HepG2 (cell line): ENCODE measurements around the gene CALD1. TPM values are rescaled to one million over a fixed set of nuclear protein-coding genes. Genes with fewer than 3 reads are reported as not detected.

ENCODE experiments used
- ATAC-seq: fragments of 200-7000 bp; cut with Tn5 transposase; 3 replicates; pipeline ENCODE4 v1.9.1; 2020; ENCODE audit warnings: mild to moderate bottlenecking, moderate library complexity
- BruUV-seq: library from RNA; stranded (reverse); fragments of 400-500 nt; replicated peaks from 2 replicates; lab custom pipeline; 2021; lab: Mats Ljungman, UMichigan
- CTCF ChIA-PET: fragments of 300-600 bp; formaldehyde crosslinking; extraction: SDS; loops from one replicate; lab custom pipeline; 2021; ENCODE audit warnings: low total read pairs, inconsistent platforms, low intra/inter-chr PET ratio; lab: Yijun Ruan, JAX
- POLR2A ChIA-PET: fragments of 350-600 bp; sonication (Branson Sonifier 250); formaldehyde crosslinking; loops from one replicate; lab custom pipeline; 2020; ENCODE audit warnings: antibody characterized with exemption, inconsistent platforms; lab: Yijun Ruan, JAX
- DNase-seq: peaks from one replicate; pipeline ENCODE4 v3.0.0-alpha.2; 2015; ENCODE audit warnings: low spot score
- FAIRE-seq: peaks from 3 replicates; lab custom pipeline; 2011; peaks lifted over from hg19 to GRCh38; lab: Jason Lieb, UNC
- H2AFZ ChIP-seq: one replicate; pipeline ENCODE4 v1.6.1; 2011; ENCODE audit warnings: low read length, inconsistent platforms
- H3K27ac ChIP-seq: fragments of 300-600 bp; 3 replicates; pipeline ENCODE4 v1.8.0; 2011; ENCODE audit warnings: mixed run types, mild to moderate bottlenecking, mixed read lengths, low read length, inconsistent platforms; ENCODE audit not compliant: insufficient read depth; ENCODE audit errors: extremely low read length
- H3K27me3 ChIP-seq, 2 experiments: fragments of 200-600 bp in 1 of 2; 2 replicates in 1 of 2; 3 replicates in 1 of 2; pipeline versions ENCODE4 v1.6.0 to v1.8.0; 2011; ENCODE audit warnings: low read length in 2 of 2, mild to moderate bottlenecking in 2 of 2, moderate library complexity in 2 of 2, inconsistent platforms in 1 of 2; ENCODE audit not compliant: insufficient read depth in 2 of 2, control insufficient read depth in 1 of 2
- H3K36me3 ChIP-seq, 2 experiments: fragments of 200-600 bp in 1 of 2; replicated peaks in 1 of 2; 2 replicates in 1 of 2; 3 replicates in 1 of 2; pipeline versions ENCODE4 v1.5.1 to v1.8.0; 2011; ENCODE audit warnings: low read length in 2 of 2, inconsistent platforms in 1 of 2; ENCODE audit not compliant: insufficient read depth in 2 of 2, control insufficient read depth in 1 of 2
- H3K4me1 ChIP-seq: 2 replicates; pipeline ENCODE4 v1.5.1; 2012; ENCODE audit warnings: low read length, inconsistent platforms; ENCODE audit not compliant: insufficient read depth
- H3K4me2 ChIP-seq: 2 replicates; pipeline ENCODE4 v1.6.0; 2011; ENCODE audit warnings: low read depth, low read length, inconsistent platforms
- H3K4me3 ChIP-seq, 3 experiments: fragments of 200-600 bp in 1 of 3; sonication (generic), shearing (Covaris generic) in 1 of 3; replicated peaks in 1 of 3; 2 replicates each; pipeline ENCODE4 v1.5.1; 2011 to 2016; ENCODE audit warnings: low read length in 3 of 3, inconsistent platforms in 2 of 3, low read depth in 2 of 3, mild to moderate bottlenecking in 2 of 3, control low read depth in 1 of 3, mixed read lengths in 1 of 3; ENCODE audit not compliant: insufficient read depth in 1 of 3
- H3K79me2 ChIP-seq: one replicate; pipeline ENCODE4 v1.6.1; 2011; ENCODE audit warnings: low read length, inconsistent platforms; ENCODE audit not compliant: insufficient read depth
- H3K9ac ChIP-seq: 2 replicates; pipeline ENCODE4 v1.6.0; 2011; ENCODE audit warnings: mild to moderate bottlenecking, low read depth, low read length, inconsistent platforms; ENCODE audit not compliant: insufficient read depth
- H3K9me3 ChIP-seq: 2 replicates; pipeline ENCODE4 v1.5.1; 2012; ENCODE audit warnings: mild to moderate bottlenecking, low read length
- H4K20me1 ChIP-seq: 2 replicates; pipeline ENCODE4 v1.6.0; 2011; ENCODE audit warnings: inconsistent platforms, mild to moderate bottlenecking, low read length, moderate library complexity; ENCODE audit not compliant: insufficient read depth
- FOXA3 ChIP-seq: IDR thresholded peaks from 2 replicates; pipeline ENCODE4 v1.6.1; 2016; ENCODE audit warnings: missing genetic modification reagents, missing compliant biosample characterization
- MAFF ChIP-seq: IDR thresholded peaks from 2 replicates; pipeline ENCODE4 v1.6.1; 2011; ENCODE audit warnings: low read depth, low read length, improper control_type of control experiment
- MAFK ChIP-seq, 2 experiments: IDR thresholded peaks in 1 of 2; conservative IDR thresholded peaks in 1 of 2; 2 replicates each; pipeline ENCODE4 v1.6.1; 2011; ENCODE audit warnings: improper control_type of control experiment in 2 of 2, low read length in 2 of 2
- NFE2L2 ChIP-seq: fragments of 150-350 bp; IDR thresholded peaks from 2 replicates; pipeline ENCODE4 v1.6.1; 2014; ENCODE audit warnings: low read length
- SOX5 ChIP-seq: IDR thresholded peaks from 2 replicates; pipeline ENCODE4 v1.6.1; 2016; ENCODE audit warnings: borderline replicate concordance
- TMF1 ChIP-seq: sonication (generic); formaldehyde crosslinking; IDR thresholded peaks from 2 replicates; pipeline ENCODE4 v1.8.1; 2022; ENCODE audit warnings: low read depth, missing genetic modification reagents
- ZNF747 ChIP-seq: sonication (generic); formaldehyde crosslinking; IDR thresholded peaks from 2 replicates; pipeline ENCODE4 v1.8.1; 2023; ENCODE audit warnings: missing genetic modification reagents, mild to moderate bottlenecking, borderline replicate concordance
- WGBS: methylation state at CpG from one replicate; pipeline ENCODE4 v1.1.6; 2017; ENCODE audit warnings: low lambda C conversion rate; 5-methylcytosine and 5-hydroxymethylcytosine counted together
- in situ Hi-C: cut with HindIII; loops from 2 replicates; pipeline ENCODE4 v1.10.0; 2017; ENCODE audit warnings: low pct_unique_long_range_greater_than_20kb; ENCODE audit not compliant: extremely low pct_ligation_motif_present
- intact Hi-C: fragments of 100-400 bp; cut with micrococcal nuclease; formaldehyde crosslinking; loops from one replicate; pipeline ENCODE4 v1.10.0; 2022; ENCODE audit not compliant: unreplicated experiment
- polyA plus RNA-seq, 8 experiments: library from polyadenylated mRNA; depleted of rRNA in 3 of 8; stranded (reverse) in 7 of 8; unstranded in 1 of 8; fragments of >200 nt; fragmentation: Illumina TruSeq in 4 of 8; extraction: Trizol in 4 of 8; gene quantifications; 2 replicates each; pipeline versions ENCODE4 v1.2.1 to v1.2.3, GENCODE V29; 2011 to 2016; ENCODE audit warnings: low read depth in 4 of 8, missing spikeins in 1 of 8, mixed read lengths in 1 of 8; ENCODE audit not compliant: insufficient read depth in 1 of 8
- total RNA-seq, 5 experiments: library from RNA; depleted of rRNA; stranded (reverse); fragments of >200 nt; fragmentation: Illumina TruSeq; extraction: Trizol; gene quantifications; 2 replicates each; pipeline ENCODE4 v1.2.3, GENCODE V29; 2016; ENCODE audit warnings: low read depth in 1 of 5

The CALD1 gene
- total and polyA plus RNA-seq, 2 of the 13 experiments (the other 11 are each of a cell fraction or from before 2014, with no cell fraction given): 53.0 to 112 TPM

DNA sequence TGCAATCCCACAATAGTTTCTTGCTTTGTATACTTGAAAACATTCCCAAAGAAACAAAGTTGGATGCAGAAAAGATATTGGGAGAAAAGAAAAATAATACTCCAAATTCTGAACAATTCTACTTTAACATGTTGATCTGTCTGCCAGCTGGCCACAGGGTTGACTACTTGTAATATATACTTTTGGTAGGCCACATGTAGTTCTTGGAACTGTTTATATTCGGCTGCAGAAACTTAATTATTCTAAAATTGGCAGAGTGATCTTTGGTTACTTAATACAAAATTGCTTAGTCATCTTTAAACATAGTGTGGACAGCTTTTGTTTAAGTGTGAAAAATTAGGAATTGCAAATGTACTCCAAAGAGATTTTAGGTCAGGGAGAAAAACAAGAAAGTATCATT lies 76.0 kb downstream of the CALD1 start:
- Histone ChIP-seq H4K20me1 (no peaks in the 10 kb centered on the region), H3K27me3 (no peaks in the 10 kb centered on the region), H3K27ac (no peak overlapping the region), H3K4me3 (no peak overlapping the region), H3K4me2 (no peak overlapping the region), H3K9ac (no peak overlapping the region), H2AFZ (no peak overlapping the region), H3K36me3 (no peaks in the 10 kb centered on the region), H3K9me3 (no peaks in the 10 kb centered on the region), H3K79me2 (no peaks in the 10 kb centered on the region), H3K4me1 (no peaks in the 10 kb centered on the region)
- intact Hi-C loops: no loop called here
- WGBS: 61% methylated on average over 1 of the region's 1 CpG
- ATAC-seq (no peak), DNase-seq (no peak), FAIRE-seq (no peak)
- BruUV-seq: no TSS peak
- in situ Hi-C loops: no loop called here
- CTCF ChIA-PET: no interaction called here
- POLR2A ChIA-PET: no interaction called here
- peak; percentile 84 for TF ChIP-seq MAFF
- TF ChIP-seq ZNF747: no peak
- TF ChIP-seq MAFK (conservative IDR thresholded peaks at IDR 0.05 in 1 of 2, IDR thresholded peaks at IDR 0.05 in 1 of 2; ENCODE audit: low read length in 2 of 2): peak; percentile 80 to 91
- peak; percentile 72 for TF ChIP-seq NFE2L2

DNA sequence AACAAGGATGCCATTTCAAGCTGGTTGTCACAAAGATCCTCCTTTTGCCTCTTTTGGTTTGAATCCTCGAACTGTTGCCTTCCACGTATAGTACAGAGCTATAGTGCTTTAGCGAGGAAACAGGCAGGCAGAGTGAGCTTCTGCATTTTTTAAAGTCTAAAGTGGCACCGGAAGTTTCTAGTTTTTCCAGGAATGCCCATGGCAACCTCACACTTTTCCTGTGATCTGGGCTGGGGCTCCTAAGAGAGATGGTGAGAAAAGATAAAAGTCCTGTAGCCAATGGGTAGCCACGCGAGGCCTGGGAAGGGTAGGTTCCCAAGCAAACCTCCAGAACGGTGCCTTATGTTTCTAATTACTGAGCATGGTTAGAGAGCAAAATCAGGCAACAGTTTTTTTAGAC lies 76.7 kb downstream of the CALD1 start:
- TF ChIP-seq TMF1 (no peak), FOXA3 (CRISPR knock-in tag) (no peak), SOX5 (CRISPR knock-in tag) (no peak)
- no peak overlapping the region for H3K27ac ChIP-seq
- H3K9me3 ChIP-seq: no peaks in the 10 kb centered on the region
- ATAC-seq: no peak
- H3K27me3 ChIP-seq: no peaks in the 10 kb centered on the region
- in situ Hi-C loops (no loop called here), intact Hi-C loops (no loop called here)
- FAIRE-seq: no peak
- H3K36me3 ChIP-seq: no peaks in the 10 kb centered on the region
- ChIA-PET CTCF (no interaction called here), POLR2A (no interaction called here)
- H4K20me1 ChIP-seq: no peaks in the 10 kb centered on the region
- no TSS peak for BruUV-seq
- WGBS: 93% methylated on average over 7 of the region's 7 CpGs
- no peaks in the 10 kb centered on the region for H3K79me2 ChIP-seq
- no peak overlapping the region for H3K4me3 ChIP-seq
- no peaks in the 10 kb centered on the region for H3K4me1 ChIP-seq
- no peak overlapping the region for H3K4me2 ChIP-seq
- no peak overlapping the region for H2AFZ ChIP-seq
- no peak overlapping the region for H3K9ac ChIP-seq
- DNase-seq: no peak
